GM12878 (cell line): Measurements from ENCODE around the gene AGPAT2. TPM values are rescaled to one million over a fixed set of nuclear protein-coding genes. Genes with fewer than 3 reads are reported as not detected.

Experiments used
- ATAC-seq: fragments of 200-7000 bp; cut with Tn5 transposase; 3 replicates; pipeline ENCODE4 v1.9.1; 2020; ENCODE audit warnings: mild to moderate bottlenecking, moderate library complexity
- BruUV-seq: library from RNA; stranded (reverse); fragments of 400-500 nt; replicated peaks from 2 replicates; lab custom pipeline; 2021; lab: Mats Ljungman, UMichigan
- CTCF ChIA-PET: fragments of 300-600 bp; sonication (Branson Sonifier 250); formaldehyde crosslinking; extraction: SDS; loops from one replicate; lab custom pipeline; 2021; ENCODE audit warnings: inconsistent platforms; lab: Yijun Ruan, JAX
- POLR2A ChIA-PET: fragments of 350-600 bp; formaldehyde crosslinking; extraction: SDS; loops from one replicate; lab custom pipeline; 2021; ENCODE audit warnings: inconsistent platforms; lab: Charles Lee
- RAD21 ChIA-PET: fragments of 300-600 bp; sonication (Branson Sonifier 250); formaldehyde crosslinking; loops from one replicate; lab custom pipeline; 2023; ENCODE audit warnings: antibody characterized with exemption; ENCODE audit not compliant: unreplicated experiment; lab: Charles Lee
- SMC1A ChIA-PET: fragments of 300-600 bp; sonication (Branson Sonifier 250); formaldehyde crosslinking; loops from one replicate; lab custom pipeline; 2023; ENCODE audit not compliant: unreplicated experiment, uncharacterized antibody; lab: Charles Lee
- DNase-seq: peaks from one replicate; pipeline ENCODE4 v3.0.0-alpha.2; 2011; ENCODE audit warnings: low read depth, low spot score
- FAIRE-seq: peaks from 3 replicates; lab custom pipeline; 2011; peaks lifted over from hg19 to GRCh38; lab: Jason Lieb, UNC
- H2AFZ ChIP-seq: 2 replicates; pipeline ENCODE4 v1.6.0; 2011; ENCODE audit warnings: low read depth, low read length, control low read depth; ENCODE audit not compliant: control insufficient read depth
- H3K27ac ChIP-seq: 2 replicates; pipeline ENCODE4 v1.5.1; 2011; ENCODE audit warnings: control low read depth; ENCODE audit not compliant: control insufficient read depth, insufficient read depth
- H3K27me3 ChIP-seq, 2 experiments: replicated peaks in 1 of 2; 2 replicates each; pipeline versions ENCODE4 v1.6.0 to v1.6.1; 2011; ENCODE audit warnings: low read length in 1 of 2; ENCODE audit not compliant: control insufficient read depth in 2 of 2, insufficient read depth in 2 of 2
- H3K36me3 ChIP-seq, 2 experiments: 2 replicates each; pipeline ENCODE4 v1.5.1; 2011; ENCODE audit warnings: low read length in 1 of 2; ENCODE audit not compliant: control insufficient read depth in 2 of 2, insufficient read depth in 2 of 2
- H3K4me1 ChIP-seq: 2 replicates; pipeline ENCODE4 v1.6.1; 2011; ENCODE audit warnings: mild to moderate bottlenecking, low read length, moderate library complexity, mixed read lengths; ENCODE audit not compliant: control insufficient read depth, insufficient read depth
- H3K4me2 ChIP-seq: 2 replicates; pipeline ENCODE4 v1.6.0; 2011; ENCODE audit warnings: control low read depth; ENCODE audit not compliant: control insufficient read depth, insufficient read depth
- H3K4me3 ChIP-seq: fragments of 200-600 bp; sonication (generic); 2 replicates; pipeline ENCODE4 v1.5.1; 2016
- H3K79me2 ChIP-seq: 2 replicates; pipeline ENCODE4 v1.6.0; 2011; ENCODE audit warnings: low read length; ENCODE audit not compliant: control insufficient read depth, insufficient read depth
- H3K9ac ChIP-seq: 2 replicates; pipeline ENCODE4 v1.8.0; 2011; ENCODE audit warnings: low read length, control low read depth, mixed read lengths; ENCODE audit not compliant: control insufficient read depth, insufficient read depth
- H3K9me3 ChIP-seq: replicated peaks from 3 replicates; pipeline ENCODE4 v1.5.1; 2011; ENCODE audit warnings: mild to moderate bottlenecking, low read length; ENCODE audit not compliant: control insufficient read depth, insufficient read depth
- H4K20me1 ChIP-seq: 2 replicates; pipeline ENCODE4 v1.6.0; 2011; ENCODE audit not compliant: control insufficient read depth, insufficient read depth
- BHLHE40 ChIP-seq, 2 experiments: fragments of 450-650 bp in 1 of 2; IDR thresholded peaks; 2 replicates each; pipeline ENCODE4 v1.6.1; 2011 to 2017; ENCODE audit warnings: low read depth in 2 of 2, borderline replicate concordance in 1 of 2, improper control_type of control experiment in 1 of 2, low read length in 1 of 2, mild to moderate bottlenecking in 1 of 2
- CEBPB ChIP-seq, 2 experiments: fragments of 150-350 bp in 1 of 2; IDR thresholded peaks; 2 replicates each; pipeline ENCODE4 v1.6.1; 2012 to 2014; ENCODE audit warnings: low read depth in 2 of 2, low read length in 2 of 2, borderline replicate concordance in 1 of 2, inconsistent platforms in 1 of 2
- EGR1 ChIP-seq, 2 experiments: IDR thresholded peaks; 1 replicate in 1 of 2; 2 replicates in 1 of 2; pipeline ENCODE4 v1.6.1; 2011 to 2012; ENCODE audit warnings: low read depth in 2 of 2, low read length in 2 of 2, borderline replicate concordance in 1 of 2, mild to moderate bottlenecking in 1 of 2, moderate library complexity in 1 of 2
- FOXK2 ChIP-seq: fragments of 450-650 bp; IDR thresholded peaks from 2 replicates; pipeline ENCODE4 v1.6.1; 2017; ENCODE audit warnings: mild to moderate bottlenecking, moderate library complexity
- HCFC1 ChIP-seq: fragments of 150-350 bp; IDR thresholded peaks from 2 replicates; pipeline ENCODE4 v1.6.1; 2014; ENCODE audit warnings: low read length
- IKZF2 ChIP-seq, 2 experiments: fragments of 450-650 bp; IDR thresholded peaks; 2 replicates each; pipeline ENCODE4 v1.6.1; 2017; ENCODE audit warnings: mild to moderate bottlenecking in 2 of 2, moderate library complexity in 2 of 2
- JUND ChIP-seq: IDR thresholded peaks from 2 replicates; pipeline ENCODE4 v1.6.1; 2012; ENCODE audit warnings: low read depth, mild to moderate bottlenecking, low read length, improper control_type of control experiment, moderate library complexity
- KDM1A ChIP-seq: fragments of 200-600 bp; sonication (generic); IDR thresholded peaks from 2 replicates; pipeline ENCODE4 v1.6.1; 2016; ENCODE audit warnings: borderline replicate concordance
- MYC ChIP-seq: IDR thresholded peaks from 2 replicates; pipeline ENCODE4 v1.6.1; 2011; ENCODE audit warnings: mild to moderate bottlenecking, low read length, moderate library complexity, inconsistent platforms; ENCODE audit not compliant: insufficient read depth, insufficient replicate concordance, insufficient read length, severe bottlenecking
- NFIC ChIP-seq: IDR thresholded peaks from 2 replicates; pipeline ENCODE4 v1.6.1; 2012; ENCODE audit warnings: low read depth, mild to moderate bottlenecking, inconsistent platforms, low read length, moderate library complexity
- PKNOX1 ChIP-seq: fragments of 450-650 bp; IDR thresholded peaks from 2 replicates; pipeline ENCODE4 v1.6.1; 2016; ENCODE audit warnings: mild to moderate bottlenecking
- RBBP5 ChIP-seq: fragments of 200-600 bp; sonication (generic); conservative IDR thresholded peaks from 2 replicates; pipeline ENCODE4 v1.6.1; 2016
- SIX5 ChIP-seq: IDR thresholded peaks from 2 replicates; pipeline ENCODE4 v1.6.1; 2011; ENCODE audit warnings: mild to moderate bottlenecking, low read depth, low read length, moderate library complexity; ENCODE audit not compliant: severe bottlenecking
- SREBF2 ChIP-seq: IDR thresholded peaks from 2 replicates; pipeline ENCODE4 v1.6.1; 2012; ENCODE audit warnings: mild to moderate bottlenecking, low read length
- STAT3 ChIP-seq: IDR thresholded peaks from 2 replicates; pipeline ENCODE4 v1.6.1; 2011; ENCODE audit warnings: low read depth, low read length, improper control_type of control experiment
- WGBS: methylation state at CpG from one replicate; pipeline ENCODE4 v1.1.6; 2016; ENCODE audit warnings: low lambda C conversion rate; ENCODE audit not compliant: insufficient replicate concordance, insufficient coverage; ENCODE audit errors: missing lambda C conversion rate; 5-methylcytosine and 5-hydroxymethylcytosine counted together
- in situ Hi-C: fragments of 300-500 bp; cut with MboI; formaldehyde crosslinking; loops from 9 replicates; pipeline ENCODE4 v1.14.3; 2018; ENCODE audit warnings: mixed read lengths
- intact Hi-C: fragments of 100-400 bp; cut with micrococcal nuclease; formaldehyde crosslinking; loops from one replicate; pipeline ENCODE4 v1.14.2; 2022; ENCODE audit not compliant: unreplicated experiment
- polyA plus RNA-seq, 11 experiments: library from polyadenylated mRNA; depleted of rRNA in 4 of 11; unstranded in 6 of 11; stranded (reverse) in 5 of 11; fragments of >200 nt; fragmentation: Nextera tagmentation in 4 of 11; fragmentation: Illumina TruSeq in 1 of 11; extraction: Ambion mirVana in 4 of 11; extraction: Trizol in 1 of 11; gene quantifications; 1 replicate in 1 of 11; 2 replicates in 10 of 11; pipeline versions ENCODE4 v1.2.1 to v1.2.3, GENCODE V29; 2011 to 2016; ENCODE audit warnings: inconsistent platforms in 2 of 11, missing spikeins in 2 of 11, low read depth in 1 of 11
- total RNA-seq, 4 experiments: library from RNA; depleted of rRNA in 3 of 4; stranded (reverse); fragments of >200 nt in 3 of 4; fragmentation: Illumina TruSeq in 1 of 4; extraction: Trizol in 1 of 4; gene quantifications; 2 replicates each; pipeline versions ENCODE4 v1.2.1 to v1.2.3, GENCODE V29; 2013 to 2021

The AGPAT2 gene
- total and polyA plus RNA-seq, 10 of the 15 experiments (the other 5 are each of a cell fraction or from before 2014, with no cell fraction given), result 0.10 to 28.5 (median 18.2) TPM

- no peaks in the 10 kb centered on the region for H3K27me3 ChIP-seq
- SMC1A ChIA-PET, result no interaction called here
- no peaks in the 10 kb centered on the region for H3K9me3 ChIP-seq
- 88% methylated on average over 7 of the region's 7 CpGs for WGBS
- CTCF ChIA-PET, result no interaction called here
- intact Hi-C loops (no loop called here), in situ Hi-C loops (no loop called here)
- no peak for DNase-seq
- H4K20me1 ChIP-seq, result peaks cover 9% of the 10 kb centered on the region
- H2AFZ ChIP-seq, result no peak overlapping the region
- no peak for ATAC-seq
- H3K36me3 ChIP-seq, result peaks cover 18 to 28% of the 10 kb centered on the region in 2 experiments
- H3K4me1 ChIP-seq, result peaks cover 13% of the 10 kb centered on the region
- H3K9ac ChIP-seq, result no peak overlapping the region
- no peak overlapping the region for H3K4me3 ChIP-seq
- no TSS peak for BruUV-seq
- 0 out of 2 replicates have a peak overlapping the region, but pooled peaks have one; percentile 7 for H3K4me2 ChIP-seq
- FAIRE-seq, result no peak
- TF ChIP-seq SIX5 (no peak), CEBPB (IDR thresholded peaks at IDR 0.05; ENCODE audit: borderline replicate concordance in 1 of 2, low read depth in 2 of 2, low read length in 2 of 2) (no peak), NFIC (no peak), MYC (no peak), KDM1A (no peak), FOXK2 (no peak), STAT3 (no peak), SREBF2 (no peak), HCFC1 (no peak), IKZF2 (IDR thresholded peaks at IDR 0.05) (no peak), PKNOX1 (no peak), RBBP5 (no peak), BHLHE40 (IDR thresholded peaks at IDR 0.05; ENCODE audit: borderline replicate concordance in 1 of 2, low read depth in 2 of 2, low read length in 1 of 2) (no peak), EGR1 (IDR thresholded peaks at IDR 0.05; ENCODE audit: borderline replicate concordance in 1 of 2, low read depth in 2 of 2, low read length in 2 of 2) (no peak), JUND (no peak)
- H3K79me2 ChIP-seq, result peaks cover 43% of the 10 kb centered on the region
- POLR2A ChIA-PET, result no interaction called here
- H3K27ac ChIP-seq, result no peak overlapping the region
- RAD21 ChIA-PET, result no interaction called here
These were observed 37.5 kb upstream of the AGPAT2 start for GRCh38 chr9:136724772-136725171.
